ENCODE data around the gene TKT. TPM values are rescaled to one million over a fixed set of nuclear protein-coding genes. Genes with fewer than 3 reads are reported as not detected.
A peak's percentile ranks its signal among the peaks of the same experiment; 100 is the strongest.

Gene TKT
- total and polyA plus RNA-seq, 2 experiments from 2014 or later: 584 to 1,411 TPM

GRCh38 chr3:53230789-53231188, 25.0 kb downstream of the TKT start (continued):
- no peak for TF ChIP-seq ZNF462 (CRISPR knock-in tag; IDR thresholded peaks at IDR 0.05)

GRCh38 chr3:53230041-53230621, 25.7 kb downstream of the TKT start:
- H2AFZ ChIP-seq: no peak overlapping the region
- peaks cover 100% of the 10 kb centered on the region for H3K36me3 Mint-ChIP-seq (ENCODE audit: low read depth)
- H3K9me3 Mint-ChIP-seq: no peaks in the 10 kb centered on the region
- peak overlapping the region; percentile 67; the same call in 1 of the 2 replicates for H3K27ac Mint-ChIP-seq
- no peaks in the 10 kb centered on the region for H3K9me2 ChIP-seq (ENCODE audit: insufficient read depth)
- H3K27me3 ChIP-seq (ENCODE audit: insufficient read depth): no peaks in the 10 kb centered on the region
- ATAC-seq (peak; percentile 79), DNase-seq (ENCODE audit: low spot score) (peak; percentile 51)
- H3K4me3 ChIP-seq: no peak overlapping the region
- peaks cover 6% of the 10 kb centered on the region for H3K4me1 Mint-ChIP-seq
- H3F3A ChIP-seq (replicated peaks; ENCODE audit: low read depth): peaks cover 88% of the 10 kb centered on the region
- H3K79me2 ChIP-seq (replicated peaks; ENCODE audit: insufficient read depth): no peaks in the 10 kb centered on the region; the same call in 1 of the 2 replicates
- H3K4me2 ChIP-seq: no peak overlapping the region
- H4K20me1 ChIP-seq (replicated peaks; ENCODE audit: insufficient read depth): peaks cover 68% of the 10 kb centered on the region
- H3K27ac ChIP-seq (ENCODE audit: low read depth): 0 out of 2 replicates have a peak overlapping the region, but pooled peaks have one; percentile 39
- H3K4me1 ChIP-seq (ENCODE audit: insufficient read depth): no peaks in the 10 kb centered on the region
- no peak for TF ChIP-seq EZH2 (IDR thresholded peaks at IDR 0.05; ENCODE audit: low read depth, unreplicated experiment)
- TF ChIP-seq CTCF (conservative IDR thresholded peaks at IDR 0.05; ENCODE audit: low read depth in 2 of 2): peak; percentile 31 to 54; a peak in 3 of 4 replicates
- H3K4me3 Mint-ChIP-seq: no peak overlapping the region
- H3K36me3 ChIP-seq (ENCODE audit: insufficient read depth): peaks cover 81% of the 10 kb centered on the region
- H3K27me3 Mint-ChIP-seq (ENCODE audit: insufficient read depth, low read depth, poor library complexity): peaks cover 37% of the 10 kb centered on the region
